ENCODE measurements around the gene CYTH4.
"Not testable (repeated sequence)": the region's sequence is repeated elsewhere in the genome, so short reads cannot be mapped to it uniquely, and the experiment has no call there.

The CYTH4 gene, protein sequence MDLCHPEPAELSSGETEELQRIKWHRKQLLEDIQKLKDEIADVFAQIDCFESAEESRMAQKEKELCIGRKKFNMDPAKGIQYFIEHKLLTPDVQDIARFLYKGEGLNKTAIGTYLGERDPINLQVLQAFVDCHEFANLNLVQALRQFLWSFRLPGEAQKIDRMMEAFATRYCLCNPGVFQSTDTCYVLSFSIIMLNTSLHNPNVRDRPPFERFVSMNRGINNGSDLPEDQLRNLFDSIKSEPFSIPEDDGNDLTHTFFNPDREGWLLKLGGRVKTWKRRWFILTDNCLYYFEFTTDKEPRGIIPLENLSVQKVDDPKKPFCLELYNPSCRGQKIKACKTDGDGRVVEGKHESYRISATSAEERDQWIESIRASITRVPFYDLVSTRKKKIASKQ

DNA sequence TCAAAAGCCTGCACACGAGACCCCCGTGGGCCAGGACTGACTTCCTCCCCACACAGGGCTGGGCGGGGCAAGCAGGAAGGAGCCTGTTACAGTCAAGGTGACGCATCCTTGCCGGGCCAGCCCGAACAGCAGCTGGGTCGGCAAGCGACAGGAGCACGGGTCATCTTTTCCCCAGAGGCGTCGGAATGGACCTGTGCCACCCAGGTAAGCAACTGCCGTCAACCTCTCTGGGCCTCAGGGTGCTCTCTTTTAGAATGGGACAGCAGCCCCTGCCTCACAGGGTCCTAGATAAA lies at the start of gene CYTH4:
TSS of gene CYTH4 (plus strand) at position 124 of the 293 bp plus-strand sequence. CDS start at position 186, 62 bp downstream.
- peak; percentile 72 to 81 for DNase-seq

DNA sequence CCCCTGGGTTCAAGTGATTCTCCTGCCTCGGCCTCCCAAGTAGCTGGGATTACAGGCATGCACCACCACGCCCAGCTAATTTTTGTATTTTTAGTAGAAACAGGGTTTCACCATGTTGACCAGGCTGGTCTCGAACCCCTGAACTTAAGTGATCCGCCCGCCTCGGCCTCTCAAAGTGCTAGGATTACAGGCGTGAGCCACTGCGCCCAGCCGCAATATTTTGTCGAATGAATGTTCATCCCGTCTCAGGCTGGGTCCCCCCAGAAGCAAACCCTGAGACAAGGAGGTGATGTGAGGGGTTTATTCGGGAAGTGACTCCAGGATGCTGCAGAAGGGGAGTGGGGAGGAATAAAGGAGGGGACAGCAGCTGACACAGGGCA lies 48.9 kb upstream of the CYTH4 start:
- not testable (repeated sequence) for DNase-seq

DNA sequence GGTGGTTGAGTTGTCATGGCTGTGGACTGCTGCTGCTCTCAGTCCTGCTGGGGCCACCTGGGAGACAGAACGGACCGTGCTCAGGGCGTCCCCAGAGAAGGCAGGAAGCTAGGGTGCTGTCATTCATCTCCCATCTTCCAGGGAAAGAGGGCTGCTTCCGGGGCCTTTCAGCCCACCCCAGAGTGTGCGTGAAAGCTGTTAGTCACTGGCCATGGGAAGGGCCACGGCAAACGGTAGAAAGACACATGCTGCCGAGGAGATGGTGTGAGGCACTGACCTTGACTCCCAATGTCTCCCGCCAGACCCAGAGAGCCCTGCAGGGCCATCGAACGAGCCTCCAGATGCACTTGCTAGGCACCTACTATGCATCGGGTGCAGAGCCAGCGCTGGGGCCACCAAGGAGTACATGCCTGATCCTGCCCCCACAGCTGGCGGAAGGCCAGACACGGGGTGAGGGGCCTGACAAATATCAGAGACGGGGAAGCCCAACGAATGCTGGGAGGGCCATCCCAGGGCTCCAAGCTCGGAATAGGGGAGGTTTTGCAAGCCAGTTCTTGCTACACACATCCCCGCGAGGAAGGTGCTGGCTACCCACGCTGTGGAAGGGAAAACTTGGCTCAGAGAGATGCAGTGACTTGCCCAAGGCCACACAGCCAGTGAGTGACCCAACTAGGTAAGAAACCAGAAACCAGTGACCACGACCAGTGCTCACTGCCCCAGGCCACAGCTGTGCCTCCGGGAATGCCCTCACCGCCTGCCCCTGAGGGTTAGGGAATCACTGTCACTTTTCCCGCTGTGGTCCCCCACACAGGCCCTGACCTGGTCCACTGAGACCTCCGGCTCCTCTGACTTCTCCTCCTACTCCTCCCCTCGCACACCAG lies 48.3 kb upstream of the CYTH4 start:
- no peak for DNase-seq

DNA sequence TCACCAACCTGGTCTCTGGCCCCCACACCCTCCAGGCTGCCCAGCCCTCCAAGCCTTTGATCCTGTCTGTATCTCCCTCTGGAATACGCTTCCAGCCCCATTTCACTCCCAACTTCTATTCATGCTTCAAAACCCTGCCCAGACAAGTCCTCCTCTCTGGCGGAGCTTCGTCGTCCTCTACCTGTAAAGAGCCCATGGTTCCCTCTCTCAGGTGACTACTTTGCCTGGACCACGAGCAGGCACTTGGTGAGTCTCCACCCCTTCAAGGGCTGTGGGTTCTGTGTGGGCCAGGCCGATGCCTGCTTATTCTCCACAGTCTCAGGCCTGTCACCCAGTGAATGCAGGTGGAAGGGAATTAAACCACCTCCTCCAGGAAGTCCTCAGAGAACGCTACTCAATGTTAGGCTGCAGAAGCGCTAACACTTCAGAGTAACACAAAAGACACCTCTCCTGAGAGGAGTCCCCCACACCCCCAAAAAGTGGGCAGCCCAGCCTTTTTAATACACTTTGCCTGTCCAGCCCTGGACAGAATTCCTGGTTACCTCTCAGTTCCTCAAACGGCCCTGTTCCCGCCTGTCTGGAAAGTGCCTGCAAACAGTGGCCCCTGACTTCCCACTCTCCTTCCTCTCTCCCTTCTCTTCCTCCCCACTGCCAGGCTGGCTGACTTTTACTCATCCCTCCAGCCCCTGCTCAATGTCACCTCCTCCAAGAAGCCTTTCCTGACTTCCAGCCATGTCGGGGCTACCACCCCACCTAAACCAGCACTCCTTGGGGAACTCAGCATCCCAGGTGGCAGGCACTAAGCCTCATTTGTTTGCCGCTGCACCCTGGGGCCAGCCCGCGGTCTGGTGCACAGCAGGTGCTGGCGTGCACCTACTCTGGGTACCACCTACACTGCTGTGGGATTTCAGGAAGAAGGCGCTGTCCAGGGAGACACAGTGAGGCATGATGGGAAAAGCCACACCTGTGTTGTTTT lies 47.3 kb upstream of the CYTH4 start:
- DNase-seq: no peak

DNA sequence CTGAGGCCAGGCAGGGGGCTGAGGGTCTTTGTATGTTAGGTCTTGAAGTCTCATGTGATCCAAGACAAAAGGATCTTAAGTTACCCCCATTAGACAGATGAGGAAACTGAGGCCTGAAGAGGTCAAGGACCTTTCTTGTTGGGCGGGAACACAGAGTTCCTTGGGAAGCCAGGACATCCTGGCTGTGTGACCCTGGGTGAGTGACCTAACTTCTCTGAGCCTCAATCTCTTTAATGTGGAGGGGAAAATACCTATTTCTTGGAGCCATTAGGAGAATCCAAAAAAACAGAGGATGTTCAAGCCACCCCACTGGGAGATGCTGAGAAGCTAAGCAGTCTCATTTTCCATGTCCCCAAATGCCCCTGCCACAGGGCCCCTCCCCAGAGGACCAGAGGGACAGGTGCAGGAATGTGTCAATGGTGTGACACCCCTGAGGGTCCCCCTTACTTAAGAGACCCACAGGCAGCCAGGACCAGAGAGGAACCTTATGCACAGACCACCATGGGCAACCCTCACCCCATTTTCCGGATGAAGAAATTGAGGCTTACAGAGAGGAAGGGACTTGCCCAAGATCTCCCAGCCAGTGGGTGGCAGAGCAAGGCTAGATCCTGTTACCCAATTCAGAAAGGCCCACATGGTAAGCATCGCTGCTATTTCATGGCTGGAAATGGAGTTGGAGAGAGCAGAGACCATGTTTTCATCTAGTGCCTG lies 46.3 kb upstream of the CYTH4 start:
- DNase-seq: no peak

DNA sequence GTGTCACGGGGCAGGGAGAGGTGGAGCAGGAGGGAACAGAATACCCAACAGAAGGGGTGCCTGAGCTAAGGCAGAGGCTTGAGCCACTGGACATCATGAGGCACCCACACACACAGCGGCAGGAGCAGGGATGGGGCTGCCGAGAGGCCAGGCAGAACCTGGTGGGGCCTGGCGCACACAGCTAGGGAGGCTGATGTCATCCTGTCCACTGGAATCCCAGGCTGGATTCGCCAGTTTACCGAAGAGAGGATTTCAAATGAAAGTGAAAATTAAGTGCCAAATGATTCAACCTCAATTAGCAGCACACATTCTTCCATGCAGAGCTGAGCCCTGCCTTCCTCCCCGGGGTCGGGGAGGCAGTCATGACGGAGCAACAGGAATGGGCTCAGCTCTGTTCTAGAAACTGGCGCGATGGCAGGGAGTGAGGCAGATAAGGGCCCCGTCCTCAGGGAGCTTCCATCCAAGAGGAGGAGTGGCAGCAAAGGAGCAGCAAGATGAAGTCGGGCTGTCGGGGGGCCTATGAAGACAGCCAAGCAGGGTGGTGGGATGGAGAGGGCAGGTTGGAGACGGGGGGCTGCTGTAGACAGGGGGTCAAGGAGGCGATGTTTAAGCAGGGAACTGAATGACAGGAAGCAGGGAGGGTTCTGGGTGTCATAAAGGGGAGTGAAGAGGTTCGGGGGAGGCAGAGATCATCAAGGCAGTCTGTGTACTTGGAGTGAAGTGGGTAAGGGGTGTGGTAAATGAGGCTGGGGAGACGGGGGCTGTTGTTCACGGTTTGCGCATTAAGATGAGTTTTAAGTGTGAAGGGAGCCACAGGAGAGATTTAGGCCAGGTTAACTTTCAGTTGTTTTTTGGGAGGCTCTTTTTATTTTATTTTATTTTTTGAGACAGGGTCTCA lies 44.7 kb upstream of the CYTH4 start:
- DNase-seq: no peak

DNA sequence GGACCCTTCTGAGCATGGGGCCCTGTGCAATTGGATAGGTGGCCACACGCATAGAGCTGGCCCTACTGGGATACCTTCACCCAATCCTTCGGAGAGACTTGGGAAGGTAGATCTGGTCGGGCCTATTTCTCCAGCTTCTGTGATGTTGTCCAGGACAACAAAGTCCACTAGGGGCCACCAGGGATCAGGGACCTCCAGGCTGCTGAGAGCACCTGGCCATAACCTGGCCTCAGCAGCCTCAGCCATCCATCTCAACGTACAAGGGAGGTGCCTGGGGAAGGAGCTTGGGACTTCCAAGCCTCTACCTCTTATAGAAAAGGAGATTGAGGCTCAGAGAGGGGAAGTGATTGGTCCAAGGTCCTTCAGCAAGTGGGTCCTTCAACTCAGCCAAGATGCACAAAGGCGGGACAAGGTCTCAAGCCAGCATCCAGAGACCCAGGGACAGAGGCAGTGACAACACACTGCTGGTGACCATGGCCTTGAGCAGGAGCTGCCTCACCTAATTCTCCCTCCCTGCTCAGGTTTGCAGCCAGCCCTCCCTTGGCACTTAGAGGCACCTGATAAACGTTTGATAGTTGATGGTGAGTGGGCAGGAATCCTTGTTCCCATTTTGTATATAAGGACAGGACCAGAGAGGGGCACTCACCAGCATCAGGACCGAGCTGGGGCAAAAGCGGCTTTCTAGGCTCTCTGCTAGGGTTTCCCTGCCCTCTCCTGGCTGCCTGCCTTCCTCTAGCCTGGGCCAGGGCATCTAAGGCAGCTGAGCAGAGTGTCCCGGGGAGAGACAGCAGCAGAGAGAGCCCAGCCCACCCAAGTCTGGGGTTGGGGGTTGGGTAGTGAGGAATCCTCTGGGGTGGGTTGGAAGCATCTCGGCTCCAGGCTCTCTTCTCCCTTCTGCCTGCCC lies 42.7 kb upstream of the CYTH4 start:
- DNase-seq: no peak

DNA sequence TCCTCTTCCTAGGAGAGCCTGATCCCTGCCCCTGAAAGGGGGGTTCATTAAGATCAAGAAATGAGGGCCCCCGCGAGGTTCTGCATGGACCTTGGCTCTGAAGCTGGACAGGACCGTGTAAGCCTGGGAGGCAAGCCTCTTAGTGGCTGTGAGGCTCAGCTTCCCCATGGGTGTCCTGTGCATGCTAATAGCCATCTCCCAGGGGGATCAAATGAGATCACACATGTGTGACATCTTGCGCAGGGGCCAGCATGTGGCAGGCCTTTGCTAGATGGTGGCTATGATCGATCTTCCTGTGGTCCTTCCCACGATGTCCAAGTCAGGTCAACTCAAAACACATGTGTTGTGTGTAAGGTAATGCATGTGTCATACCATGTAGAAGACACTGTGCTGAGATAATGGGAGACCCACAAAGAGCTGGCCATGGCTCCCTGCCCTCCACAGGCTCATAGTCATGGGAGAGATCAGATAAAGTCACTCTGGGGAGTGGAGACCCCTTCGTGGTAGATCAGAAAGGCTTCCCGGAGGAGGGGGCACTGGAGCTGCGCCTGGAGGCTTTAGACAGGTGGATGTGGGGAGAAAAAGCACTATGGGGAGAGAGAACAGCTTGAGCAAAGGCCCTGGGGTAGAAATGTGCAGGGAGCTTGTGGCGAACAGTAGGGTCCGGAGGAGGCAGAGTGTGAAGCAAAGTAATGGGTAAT lies 41.9 kb upstream of the CYTH4 start:
- no peak for DNase-seq

DNA sequence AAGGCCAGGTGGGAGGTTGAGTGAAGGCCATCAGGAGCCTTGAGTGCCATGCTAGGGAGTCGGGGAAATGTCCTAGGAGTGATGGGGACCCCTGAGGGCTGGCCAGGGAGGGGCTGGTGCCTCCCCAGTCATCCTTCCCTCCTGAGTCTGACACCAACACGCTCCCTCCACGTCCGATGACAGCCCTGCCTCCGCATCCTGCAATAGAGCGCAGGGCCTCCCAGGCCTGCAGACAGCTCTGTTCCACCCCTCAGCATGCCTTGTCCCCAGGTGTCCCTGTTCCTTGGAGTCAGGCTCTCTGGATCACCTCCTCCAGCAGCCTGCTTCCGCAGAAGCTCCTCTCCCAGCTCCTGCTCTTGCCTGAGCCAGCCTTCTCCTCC lies 41.4 kb upstream of the CYTH4 start:
- DNase-seq: no peak

DNA sequence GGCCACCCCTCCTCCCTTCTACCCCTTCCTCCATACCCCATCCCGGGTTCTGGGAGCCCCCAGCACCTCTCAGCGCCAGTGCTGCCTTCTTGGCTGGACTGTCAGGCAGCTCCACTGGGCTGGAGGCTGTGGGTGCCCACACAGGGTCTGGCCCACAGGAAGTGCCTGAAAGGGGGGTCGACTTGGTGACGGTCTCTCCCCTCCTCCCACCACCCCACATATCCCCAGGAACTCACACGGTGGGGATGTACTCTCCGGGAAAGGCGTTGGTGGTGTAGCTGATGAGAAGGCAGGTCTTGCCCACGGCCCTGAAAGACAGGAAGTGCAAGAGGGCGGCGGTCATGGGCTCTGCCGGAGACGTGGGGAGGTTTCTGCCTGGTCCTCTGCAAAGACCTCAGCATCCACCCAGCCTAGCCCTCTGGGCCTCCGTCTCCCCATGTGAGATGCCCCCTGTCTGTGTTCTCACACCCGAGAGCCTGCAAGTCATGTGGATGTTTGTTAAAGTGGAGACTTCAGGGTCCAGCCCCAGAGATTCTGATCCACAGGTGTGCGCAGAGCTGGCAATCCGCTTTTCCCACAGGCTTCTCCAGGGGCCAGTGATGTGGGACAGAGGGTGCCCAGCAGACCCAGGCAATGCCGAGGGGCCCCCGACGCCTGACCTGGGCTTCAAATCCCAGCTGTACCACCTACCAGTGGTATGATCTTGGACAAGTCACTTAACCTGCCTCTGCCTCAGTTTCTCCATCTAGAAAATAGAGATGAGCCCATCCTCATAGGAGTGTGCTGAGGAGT lies 40.8 kb upstream of the CYTH4 start:
- peak; percentile 61 to 64 for DNase-seq

DNA sequence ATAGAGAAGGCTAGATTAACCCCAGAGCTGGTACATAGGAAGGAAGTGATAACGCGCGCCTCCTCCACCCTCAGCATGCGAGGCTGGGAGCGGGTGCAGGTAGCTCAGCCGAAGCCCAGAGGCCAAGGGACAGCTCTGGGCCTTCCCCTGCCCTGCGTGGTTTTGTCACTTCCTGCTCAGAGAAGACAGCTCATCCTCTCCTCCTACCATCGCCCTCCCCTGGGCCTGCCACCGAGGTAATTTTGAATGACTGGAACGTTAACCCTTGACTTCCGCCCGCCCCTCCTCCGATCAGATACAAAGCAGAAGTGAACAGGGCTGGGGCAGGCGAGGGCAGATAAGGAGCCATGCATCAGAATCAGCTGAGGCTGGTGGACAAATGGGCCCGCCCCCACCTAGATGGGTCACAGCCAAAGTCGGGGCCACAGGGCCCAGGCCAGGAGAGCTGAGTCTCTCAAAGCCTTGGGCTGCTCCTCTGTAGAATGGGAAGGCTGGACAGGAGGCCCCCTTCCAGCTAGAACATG lies 39.9 kb upstream of the CYTH4 start:
- DNase-seq: peak; percentile 91 to 92

DNA sequence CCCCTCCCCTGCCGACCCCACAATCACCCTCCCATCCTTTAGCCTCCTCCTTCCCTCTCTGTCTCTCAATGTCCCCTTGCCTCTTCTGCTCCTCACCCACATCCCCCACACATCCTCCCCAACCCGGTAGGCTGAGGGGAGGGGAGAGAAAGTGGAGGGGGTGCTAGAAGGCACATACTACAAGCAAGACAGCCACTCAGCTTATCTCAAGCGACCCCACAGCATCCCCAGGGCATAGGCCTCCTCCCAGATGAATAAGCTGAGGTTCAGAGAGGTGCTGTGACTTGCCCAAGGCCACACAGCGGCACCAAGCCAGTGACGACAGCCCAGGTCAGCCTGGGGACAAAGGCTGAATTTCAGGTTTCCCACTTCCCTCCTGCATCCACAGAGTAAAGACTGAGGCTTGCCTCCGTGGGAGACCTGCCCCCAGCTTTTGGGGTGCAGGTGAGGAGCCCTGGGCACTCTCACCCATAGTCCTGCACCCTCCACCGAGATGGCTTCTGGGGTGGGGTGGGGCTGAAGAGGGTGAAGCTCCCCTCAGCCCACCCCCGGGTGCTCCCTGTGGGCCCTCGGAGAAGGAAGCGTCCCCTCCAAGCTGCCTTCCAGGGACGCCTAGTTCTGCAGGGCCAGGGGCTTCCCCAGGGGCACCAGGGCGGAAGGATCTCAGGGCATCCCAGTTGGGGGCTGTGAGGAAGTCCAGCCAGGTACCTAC lies 38.8 kb upstream of the CYTH4 start:
- no peak for DNase-seq

DNA sequence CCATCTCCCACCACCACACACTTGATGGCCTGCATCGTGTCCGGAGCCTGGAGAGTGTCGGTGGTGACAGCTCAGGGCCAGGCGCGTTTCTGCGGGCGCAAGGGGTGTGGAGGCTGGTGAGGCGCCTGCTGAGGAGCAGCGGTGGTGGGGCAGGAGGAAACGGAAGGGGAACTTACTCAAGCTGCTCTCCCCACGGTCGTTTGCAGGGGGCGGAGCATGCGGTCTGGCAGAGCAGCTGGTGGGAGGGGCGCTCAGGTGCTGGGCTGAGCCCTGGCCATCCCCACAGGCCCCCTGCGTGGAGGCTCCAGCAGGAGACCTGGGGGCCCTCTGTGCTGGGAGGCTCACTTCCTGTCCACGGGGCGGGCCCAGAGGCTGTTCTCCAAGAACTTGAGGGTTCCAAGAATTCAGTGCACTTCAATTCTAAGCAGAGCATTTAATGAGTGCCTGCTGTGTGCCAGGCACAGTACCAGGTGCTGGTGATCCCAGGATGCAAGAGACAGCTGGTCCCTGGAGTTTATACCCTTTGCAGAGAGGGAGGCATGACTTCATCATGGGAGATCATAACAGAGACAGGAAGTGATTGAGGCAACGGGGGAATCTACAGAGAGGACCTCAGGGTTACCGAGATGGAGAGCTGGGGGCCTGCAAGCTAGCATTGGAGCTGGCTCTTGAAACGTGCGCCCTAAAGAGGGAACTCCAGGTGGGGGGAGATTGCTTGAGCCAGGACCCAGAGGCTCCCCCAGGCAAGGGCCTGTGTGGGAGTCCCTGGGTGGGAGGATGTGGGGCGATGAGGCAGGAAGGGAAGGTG lies 38.0 kb upstream of the CYTH4 start, which contains the start of gene RAC2:
TSS of gene RAC2 (minus strand) at position 156 of the 808 bp plus-strand sequence. CDS start at position 35, 121 bp downstream.
- DNase-seq: peak; percentile 89 to 91

DNA sequence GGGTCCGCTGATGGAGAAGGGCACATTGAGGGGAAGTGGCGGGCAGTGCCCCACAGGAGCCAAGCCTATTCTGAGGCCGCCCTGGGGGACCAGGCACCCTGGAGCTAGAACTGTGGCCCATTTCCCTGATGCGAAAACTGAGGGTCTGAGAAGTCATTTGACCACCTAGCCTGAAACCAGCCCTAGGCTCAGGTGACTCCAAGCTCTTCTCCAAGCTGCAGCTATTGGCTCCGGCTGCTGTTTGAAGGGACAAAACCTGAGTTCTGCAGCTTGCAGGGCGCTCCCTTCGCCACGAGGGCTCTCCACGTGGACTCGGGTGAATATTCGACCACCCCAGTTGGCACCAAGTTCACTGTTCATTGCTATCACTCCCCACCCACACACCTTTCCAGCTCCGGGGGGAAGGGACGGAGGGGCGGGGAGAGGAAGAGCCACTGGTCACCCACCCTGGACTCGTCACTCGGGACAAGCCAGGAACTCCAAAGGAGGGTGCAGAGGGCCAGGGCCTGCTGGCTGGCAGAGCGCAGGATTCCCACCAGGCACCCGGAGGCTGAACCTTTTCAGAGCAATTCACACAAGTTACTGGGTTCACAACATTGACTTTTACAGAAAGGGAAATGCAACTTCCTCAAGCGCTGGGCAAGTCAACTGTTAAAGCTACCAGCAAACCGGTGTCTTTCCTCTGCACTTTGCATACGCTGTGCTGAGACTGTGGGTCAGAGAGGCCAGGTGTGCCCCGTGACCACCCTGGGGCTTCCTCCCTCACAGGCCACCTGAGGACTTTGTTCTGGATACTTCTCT lies 37.2 kb upstream of the CYTH4 start:
- DNase-seq: peak in 1 of 2 donors; percentile 50

DNA sequence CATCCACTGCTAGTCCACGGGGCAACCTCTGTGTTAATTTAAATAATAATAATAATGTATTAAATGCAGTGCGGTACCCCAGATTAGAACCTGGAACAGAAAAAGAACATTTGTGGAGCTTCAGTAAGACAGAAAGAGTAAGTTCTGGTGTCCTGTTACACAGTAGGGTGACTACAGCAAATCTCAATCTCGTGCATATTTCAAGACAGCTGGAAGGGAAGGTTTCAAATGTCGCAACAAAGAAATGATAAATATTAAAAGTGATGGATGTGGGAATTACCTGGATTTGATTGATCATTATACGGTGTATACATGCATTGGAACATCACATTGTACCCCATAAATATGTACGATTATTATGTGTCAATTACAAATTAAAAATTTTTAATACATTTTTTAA lies 36.6 kb upstream of the CYTH4 start:
- no peak for DNase-seq

DNA sequence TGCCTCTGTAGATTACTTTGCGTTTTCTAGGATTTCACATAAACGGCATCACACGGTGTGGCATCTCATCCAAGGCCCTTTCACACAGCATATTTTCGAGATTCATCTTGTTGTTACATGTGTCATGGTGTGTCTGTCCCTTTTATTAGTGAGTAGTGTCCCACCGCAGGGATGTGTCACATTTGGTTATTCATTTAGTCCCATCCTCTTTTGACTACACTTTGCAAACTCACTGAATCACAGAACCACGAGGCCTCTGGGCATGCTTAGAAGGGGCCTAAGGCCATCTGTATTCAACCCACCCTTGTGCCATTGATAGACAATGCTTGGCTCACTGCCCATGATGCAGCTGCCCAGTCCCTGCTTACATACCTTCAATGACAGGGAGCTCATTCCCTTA lies 34.1 kb upstream of the CYTH4 start:
- DNase-seq: no peak
